ENCODE results near the gene DNAH5. TPM values are rescaled to one million over a fixed set of nuclear protein-coding genes. Genes with fewer than 3 reads are reported as not detected.

Gene DNAH5
- total and polyA plus RNA-seq, 2 experiments from 2014 or later, result 0.56 to 0.97 TPM

GRCh38 chr5:13771011-13771571 is 173.4 kb downstream of the DNAH5 start:
- Histone ChIP-seq H3K27me3 (ENCODE audit: insufficient read depth) (no peaks in the 10 kb centered on the region), H3K79me2 (replicated peaks; ENCODE audit: insufficient read depth) (no peaks in the 10 kb centered on the region), H3K4me1 (ENCODE audit: insufficient read depth) (no peaks in the 10 kb centered on the region), H3K9me2 (ENCODE audit: insufficient read depth) (peaks cover 9% of the 10 kb centered on the region; the same call in 1 of the 2 replicates), H3K27ac (ENCODE audit: low read depth) (no peak overlapping the region), H4K20me1 (replicated peaks; ENCODE audit: insufficient read depth) (no peaks in the 10 kb centered on the region), H3K4me3 (no peak overlapping the region), H3F3A (replicated peaks; ENCODE audit: low read depth) (no peaks in the 10 kb centered on the region), H3K36me3 (ENCODE audit: insufficient read depth) (no peaks in the 10 kb centered on the region), H3K4me2 (no peak overlapping the region), H2AFZ (no peak overlapping the region)
- Mint-ChIP-seq H3K27me3 (ENCODE audit: insufficient read depth, low read depth, poor library complexity) (peaks cover 2% of the 10 kb centered on the region), H3K4me1 (peaks cover 3% of the 10 kb centered on the region; the same call in 2 of the 3 replicates), H3K4me3 (no peak overlapping the region), H3K36me3 (ENCODE audit: low read depth) (no peaks in the 10 kb centered on the region), H3K9me3 (no peaks in the 10 kb centered on the region), H3K27ac (no peak overlapping the region)
- no peak for DNase-seq (ENCODE audit: low spot score)
- ATAC-seq, result no peak
- TF ChIP-seq EZH2phosphoT487 (IDR thresholded peaks at IDR 0.05; ENCODE audit: unreplicated experiment), result no peak
- TF ChIP-seq JUNB (IDR thresholded peaks at IDR 0.05; ENCODE audit: unreplicated experiment), result no peak
- TF ChIP-seq NANOG (IDR thresholded peaks at IDR 0.05; ENCODE audit: borderline replicate concordance), result no peak
- TF ChIP-seq CTCF (conservative IDR thresholded peaks at IDR 0.05; ENCODE audit: low read depth in 2 of 2), result no peak

GRCh38 chr5:13766236-13766635 is 178.3 kb downstream of the DNAH5 start:
- Mint-ChIP-seq H3K36me3 (ENCODE audit: low read depth) (no peaks in the 10 kb centered on the region), H3K4me3 (no peak overlapping the region), H3K9me3 (no peaks in the 10 kb centered on the region), H3K27me3 (ENCODE audit: insufficient read depth, low read depth, poor library complexity) (no peaks in the 10 kb centered on the region), H3K27ac (no peak overlapping the region), H3K4me1 (peaks cover 8% of the 10 kb centered on the region; the same call in 2 of the 3 replicates)
- Histone ChIP-seq H3K4me2 (no peak overlapping the region), H4K20me1 (replicated peaks; ENCODE audit: insufficient read depth) (no peaks in the 10 kb centered on the region), H3K79me2 (replicated peaks; ENCODE audit: insufficient read depth) (no peaks in the 10 kb centered on the region), H3K4me1 (ENCODE audit: insufficient read depth) (no peaks in the 10 kb centered on the region), H2AFZ (no peak overlapping the region), H3K4me3 (no peak overlapping the region), H3K9me2 (ENCODE audit: insufficient read depth) (peaks cover 3% of the 10 kb centered on the region; the same call in 1 of the 2 replicates), H3F3A (replicated peaks; ENCODE audit: low read depth) (no peaks in the 10 kb centered on the region), H3K27me3 (ENCODE audit: insufficient read depth) (no peaks in the 10 kb centered on the region), H3K27ac (ENCODE audit: low read depth) (no peak overlapping the region), H3K36me3 (ENCODE audit: insufficient read depth) (no peaks in the 10 kb centered on the region)
- ATAC-seq (no peak), DNase-seq (ENCODE audit: low spot score) (no peak)
- TF ChIP-seq JUNB (IDR thresholded peaks at IDR 0.05; ENCODE audit: unreplicated experiment), result no peak
- no peak for TF ChIP-seq NANOG (IDR thresholded peaks at IDR 0.05; ENCODE audit: borderline replicate concordance)
- no peak for TF ChIP-seq CREB1 (CRISPR knock-in tag; IDR thresholded peaks at IDR 0.05; ENCODE audit: low read depth)
- no peak for TF ChIP-seq POLR2AphosphoS5 (IDR thresholded peaks at IDR 0.05; ENCODE audit: low read depth)
- TF ChIP-seq EZH2phosphoT487 (IDR thresholded peaks at IDR 0.05; ENCODE audit: unreplicated experiment), result no peak
- no peak for TF ChIP-seq ETS1 (IDR thresholded peaks at IDR 0.05)
- no peak for TF ChIP-seq EZH2 (IDR thresholded peaks at IDR 0.05; ENCODE audit: low read depth, unreplicated experiment)
- no peak for TF ChIP-seq STAT1 (IDR thresholded peaks at IDR 0.05; ENCODE audit: unreplicated experiment)
- TF ChIP-seq ZNF462 (CRISPR knock-in tag; IDR thresholded peaks at IDR 0.05), result no peak

All from GM23338 (cell line).